ENCODE measurements around the gene PKIG.

PKIG gene

DNA sequence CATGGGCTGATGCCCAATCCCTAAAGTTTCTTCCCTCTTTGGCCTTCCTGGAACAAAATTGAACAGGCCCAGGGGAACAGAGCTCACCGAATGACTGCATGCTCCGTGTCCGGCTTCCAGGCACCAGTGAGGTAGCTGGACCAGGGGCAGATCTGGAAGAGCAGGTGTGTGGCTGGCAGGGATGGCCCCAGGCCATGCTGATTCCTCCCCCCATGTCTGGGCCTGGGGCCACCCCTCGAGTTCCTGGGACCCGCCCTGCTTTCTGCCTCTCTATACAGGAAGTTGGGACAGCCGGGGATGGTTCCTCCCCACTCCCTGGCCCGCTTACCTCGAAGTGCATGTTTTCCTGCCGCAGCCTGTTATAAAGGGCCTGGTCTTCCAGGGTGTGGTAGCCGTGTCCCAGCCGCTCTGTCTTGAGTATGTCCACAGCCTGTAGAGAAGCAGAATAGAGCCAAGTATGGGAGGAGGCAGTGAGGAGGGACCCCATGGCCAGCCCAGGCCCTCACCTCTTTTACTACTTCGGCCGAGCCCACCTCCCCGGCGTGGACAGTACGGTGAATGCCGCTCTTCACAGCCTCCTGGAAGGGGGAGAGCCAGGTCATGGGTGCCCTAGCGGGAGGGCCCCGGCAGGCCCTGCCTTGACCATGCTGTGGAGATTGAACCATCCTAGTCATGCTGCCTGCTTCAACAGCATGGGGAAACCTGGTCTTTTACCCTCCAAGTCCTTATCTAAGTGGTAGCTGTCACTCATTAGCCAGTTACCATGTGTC is 40.3 kb downstream of the PKIG start:
- no peaks in the 10 kb centered on the region for H3K4me1 ChIP-seq
- no peaks in the 10 kb centered on the region for H3K27me3 ChIP-seq (ENCODE audit: low read depth)
- H3K9me3 ChIP-seq = no peaks in the 10 kb centered on the region
- H3K36me3 ChIP-seq (replicated peaks) = peaks cover 22% of the 10 kb centered on the region
- in situ Hi-C loops (cut with MboI; ENCODE audit: low sequenced_read_pairs) = loop anchor here (25.0 kb wide), 1 partner anchor 510 kb away; no protein-coding TSS in a partner anchor
- no peak overlapping the region for H3K4me3 ChIP-seq
- DNase-seq (ENCODE audit: low spot score in 2 of 2) = no peak

DNA sequence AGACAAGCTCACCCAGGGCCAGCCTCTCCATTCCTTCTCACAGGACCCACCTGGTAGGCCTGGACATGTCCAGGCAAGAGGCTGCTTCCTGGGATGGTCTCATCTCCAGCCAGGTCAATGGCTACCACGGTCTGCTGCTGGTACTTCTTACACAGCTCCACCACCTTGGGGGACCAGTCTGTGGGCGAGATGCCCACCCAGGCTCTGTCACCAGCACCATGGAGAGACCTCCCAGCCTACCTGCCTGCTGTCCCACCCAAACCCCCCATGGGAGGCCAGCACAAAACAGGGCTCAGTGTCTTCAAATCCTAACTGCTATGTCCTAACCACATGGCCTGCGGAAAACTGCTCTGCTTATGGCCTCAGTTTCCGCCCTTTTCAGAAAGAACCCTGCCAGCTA is 41.8 kb downstream of the PKIG start:
- no peak overlapping the region for H3K4me3 ChIP-seq
- no peaks in the 10 kb centered on the region for H3K27me3 ChIP-seq (ENCODE audit: low read depth)
- peaks cover 22% of the 10 kb centered on the region for H3K36me3 ChIP-seq (replicated peaks)
- no peaks in the 10 kb centered on the region for H3K9me3 ChIP-seq
- DNase-seq (ENCODE audit: low spot score in 2 of 2) = no peak
- no peaks in the 10 kb centered on the region for H3K4me1 ChIP-seq
- in situ Hi-C loops (cut with MboI; ENCODE audit: low sequenced_read_pairs) = loop anchor here (25.0 kb wide), 1 partner anchor 512 kb away; no protein-coding TSS in a partner anchor

DNA sequence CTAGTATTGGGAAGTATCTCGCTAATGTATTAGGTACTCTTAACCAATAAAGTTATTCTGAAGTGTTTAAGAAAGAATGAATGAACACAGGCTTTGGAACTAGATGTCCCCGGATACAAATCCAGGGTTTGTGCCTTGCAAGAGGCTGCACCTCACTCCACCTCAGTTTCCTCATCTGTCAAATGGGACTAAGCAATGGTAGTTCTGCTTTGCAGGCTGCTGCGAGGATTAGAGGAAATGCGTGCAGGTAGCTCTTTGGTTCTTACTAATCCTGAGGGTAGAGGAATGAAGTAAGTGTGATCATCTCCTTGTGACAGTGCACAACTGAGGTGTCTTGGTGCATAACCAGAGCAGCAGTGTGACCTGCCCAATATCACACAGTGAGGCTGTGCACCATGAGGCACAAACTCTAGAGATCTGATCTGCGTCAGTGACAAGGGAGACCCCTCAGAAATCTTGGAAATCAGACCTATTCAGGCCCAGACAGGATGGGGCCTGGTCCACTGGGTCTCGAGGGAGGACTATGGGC is 42.4 kb downstream of the PKIG start:
- DNase-seq (ENCODE audit: low spot score in 2 of 2) = no peak
- H3K27me3 ChIP-seq (ENCODE audit: low read depth) = no peaks in the 10 kb centered on the region
- H3K36me3 ChIP-seq (replicated peaks) = peaks cover 16% of the 10 kb centered on the region
- no peak overlapping the region for H3K4me3 ChIP-seq
- H3K9me3 ChIP-seq = no peaks in the 10 kb centered on the region
- in situ Hi-C loops (cut with MboI; ENCODE audit: low sequenced_read_pairs) = loop anchor here (25.0 kb wide), 1 partner anchor 513 kb away; no protein-coding TSS in a partner anchor
- no peaks in the 10 kb centered on the region for H3K4me1 ChIP-seq

DNA sequence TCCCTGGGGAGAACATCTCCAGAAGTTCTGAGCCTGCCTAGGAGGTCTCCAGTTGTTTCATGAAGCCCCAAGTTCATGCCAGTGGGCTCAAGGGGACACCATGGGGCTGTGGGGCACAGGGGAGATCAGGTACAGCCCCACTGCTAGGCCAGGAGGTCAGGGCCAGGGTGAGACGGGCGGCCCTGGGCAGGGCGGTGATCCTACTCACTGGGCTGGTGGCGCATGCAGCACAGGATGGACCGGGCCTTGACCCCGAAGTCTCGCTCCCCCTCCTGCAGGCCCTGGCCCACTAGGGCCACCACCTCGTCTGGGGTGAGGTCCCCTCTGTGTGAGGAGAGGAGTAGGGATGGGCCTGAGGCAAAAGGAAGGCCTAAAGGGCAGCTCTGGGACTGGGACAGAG is 43.0 kb downstream of the PKIG start:
- DNase-seq (ENCODE audit: low spot score in 2 of 2) = no peak
- in situ Hi-C loops (cut with MboI; ENCODE audit: low sequenced_read_pairs) = no loop called here
- Histone ChIP-seq H3K9me3 (no peaks in the 10 kb centered on the region), H3K4me1 (peaks cover under 1% of the 10 kb centered on the region; the same call in 1 of the 2 replicates), H3K36me3 (replicated peaks) (peaks cover 13% of the 10 kb centered on the region; the same call in 1 of the 2 replicates), H3K27me3 (ENCODE audit: low read depth) (no peaks in the 10 kb centered on the region), H3K4me3 (no peak overlapping the region)

DNA sequence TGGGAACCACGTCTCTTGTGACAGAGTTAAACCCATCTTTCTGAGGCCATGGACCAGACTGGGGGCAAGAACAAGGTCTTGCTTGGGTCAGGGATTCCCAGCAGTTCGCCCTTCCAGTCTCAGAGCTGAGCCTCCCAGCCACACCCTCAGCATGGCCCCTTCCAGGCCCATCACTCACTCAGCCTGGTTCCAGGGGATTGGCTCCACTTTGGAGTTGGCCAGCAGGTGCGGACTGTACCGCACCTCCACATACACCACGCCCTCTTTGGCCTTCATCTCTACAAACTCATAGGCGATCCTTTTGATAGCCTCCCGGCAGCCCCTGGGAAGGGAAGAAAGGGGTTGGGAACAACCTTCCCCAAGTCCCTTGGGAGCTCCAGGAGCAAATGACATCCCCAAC is 43.9 kb downstream of the PKIG start:
- H3K4me1 ChIP-seq = peaks cover 4% of the 10 kb centered on the region; the same call in 1 of the 2 replicates
- no peak overlapping the region for H3K4me3 ChIP-seq
- H3K9me3 ChIP-seq = no peaks in the 10 kb centered on the region
- in situ Hi-C loops (cut with MboI; ENCODE audit: low sequenced_read_pairs) = no loop called here
- peaks cover 8% of the 10 kb centered on the region; the same call in 1 of the 2 replicates for H3K36me3 ChIP-seq (replicated peaks)
- H3K27me3 ChIP-seq (ENCODE audit: low read depth) = no peaks in the 10 kb centered on the region
- no peak for DNase-seq (ENCODE audit: low spot score in 2 of 2)

DNA sequence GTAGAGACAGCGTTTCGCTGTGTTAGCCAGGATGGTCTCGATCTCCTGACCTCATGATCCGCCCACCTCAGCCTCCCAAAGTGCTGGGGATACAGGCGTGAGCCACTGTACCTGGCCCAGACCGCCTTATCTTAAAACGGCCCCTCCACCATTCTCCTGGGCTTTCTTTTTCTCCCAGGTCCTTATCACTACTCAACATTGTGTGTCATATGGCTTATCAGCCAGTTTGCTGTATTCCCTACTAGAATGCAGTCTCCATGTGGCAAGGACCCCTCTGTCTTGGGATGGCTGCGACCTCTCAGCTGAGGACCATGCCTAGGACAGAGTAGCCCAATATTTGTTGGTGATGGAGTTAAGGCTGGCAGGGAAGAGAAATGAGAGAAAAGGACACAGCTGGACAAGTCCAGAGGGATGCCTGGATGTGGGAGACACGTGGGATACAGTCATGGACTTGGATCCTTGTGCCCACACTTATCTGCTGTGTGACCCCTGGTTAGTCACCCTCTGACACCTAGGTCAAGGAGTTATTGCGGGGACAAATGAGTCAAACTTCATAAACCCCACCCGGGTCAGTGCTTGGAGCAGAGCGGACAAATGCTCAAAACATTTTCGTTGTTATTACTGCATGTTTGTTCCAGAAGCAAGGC is 45.1 kb downstream of the PKIG start:
- Histone ChIP-seq H3K36me3 (replicated peaks) (peaks cover 8% of the 10 kb centered on the region; the same call in 1 of the 2 replicates), H3K27me3 (ENCODE audit: low read depth) (no peaks in the 10 kb centered on the region), H3K4me1 (peaks cover 4% of the 10 kb centered on the region; the same call in 1 of the 2 replicates), H3K9me3 (no peaks in the 10 kb centered on the region), H3K4me3 (no peak overlapping the region)
- no peak for DNase-seq (ENCODE audit: low spot score in 2 of 2)
- in situ Hi-C loops (cut with MboI; ENCODE audit: low sequenced_read_pairs) = no loop called here

DNA sequence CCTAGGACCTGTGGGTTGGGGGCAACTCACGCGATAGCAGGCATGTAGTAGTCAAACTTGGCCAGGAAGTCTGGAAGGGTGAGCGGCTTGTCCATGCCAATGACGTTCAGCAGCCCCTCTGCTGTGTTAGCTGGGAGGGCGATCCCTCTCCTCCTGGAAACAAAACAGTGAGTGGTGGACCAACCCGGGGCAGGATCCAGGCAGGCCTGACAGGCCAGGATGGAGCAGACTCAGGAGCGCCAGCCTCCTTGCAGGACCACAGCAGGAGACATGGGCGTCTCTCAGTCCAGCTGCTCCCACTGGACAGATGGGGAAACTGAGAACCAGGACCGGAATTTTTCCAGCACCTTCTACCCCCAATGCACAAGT is 46.6 kb downstream of the PKIG start:
- Histone ChIP-seq H3K27me3 (ENCODE audit: low read depth) (no peaks in the 10 kb centered on the region), H3K4me3 (no peak overlapping the region), H3K9me3 (no peaks in the 10 kb centered on the region), H3K4me1 (peaks cover 4% of the 10 kb centered on the region; the same call in 1 of the 2 replicates), H3K36me3 (replicated peaks) (0 out of 2 replicates have a peak, but pooled peaks cover 4% of the 10 kb centered on the region)
- in situ Hi-C loops (cut with MboI; ENCODE audit: low sequenced_read_pairs) = no loop called here
- no peak for DNase-seq (ENCODE audit: low spot score in 2 of 2)

DNA sequence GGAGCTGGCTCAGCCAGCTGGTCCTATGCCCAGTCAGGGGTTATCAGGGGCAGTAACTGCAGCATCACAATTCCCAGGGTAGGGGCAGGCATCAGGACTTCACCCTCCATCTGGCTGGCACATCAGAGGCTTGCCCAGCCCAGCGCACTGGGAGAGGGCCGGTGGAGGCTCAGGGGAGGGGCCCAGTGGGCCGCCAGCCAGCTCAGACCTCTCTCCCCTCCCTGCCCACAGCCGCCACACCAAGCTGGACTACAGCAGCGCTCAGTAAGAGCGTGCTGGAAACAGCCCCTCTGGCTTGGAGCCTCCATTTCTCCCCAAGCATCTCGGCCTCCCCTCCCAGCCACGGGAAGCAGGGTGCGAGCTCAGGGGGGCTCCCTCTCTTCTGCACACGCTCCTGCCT is 47.2 kb downstream of the PKIG start:
- in situ Hi-C loops (cut with MboI; ENCODE audit: low sequenced_read_pairs) = no loop called here
- Histone ChIP-seq H3K36me3 (replicated peaks) (peaks cover under 1% of the 10 kb centered on the region; the same call in 1 of the 2 replicates), H3K9me3 (no peaks in the 10 kb centered on the region), H3K27me3 (ENCODE audit: low read depth) (no peaks in the 10 kb centered on the region), H3K4me1 (peaks cover 4% of the 10 kb centered on the region; the same call in 1 of the 2 replicates), H3K4me3 (no peak overlapping the region)
- DNase-seq (ENCODE audit: low spot score in 2 of 2) = no peak

DNA sequence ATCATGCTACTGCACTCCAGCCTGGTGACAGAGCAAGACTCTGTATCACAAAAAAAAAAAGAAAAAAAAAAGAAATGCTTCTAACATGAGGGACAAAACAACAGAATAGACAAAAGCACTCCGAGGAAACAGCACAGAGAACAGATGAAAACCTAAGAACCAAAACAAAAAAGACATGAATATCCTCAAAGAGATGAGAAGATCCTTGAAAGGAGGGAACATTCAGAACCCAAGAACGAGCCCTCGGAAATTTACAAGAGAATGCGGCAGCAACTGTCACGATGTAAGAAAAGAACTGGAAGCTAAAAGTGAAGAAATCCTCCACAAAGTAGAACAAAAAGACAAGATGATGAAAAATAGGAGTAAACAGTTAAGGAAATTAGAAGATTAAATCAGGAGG is 47.9 kb downstream of the PKIG start:
- no peaks in the 10 kb centered on the region for H3K27me3 ChIP-seq (ENCODE audit: low read depth)
- no peak for DNase-seq (ENCODE audit: low spot score in 2 of 2)
- no peak overlapping the region for H3K4me3 ChIP-seq
- no peaks in the 10 kb centered on the region; the same call in 1 of the 2 replicates for H3K36me3 ChIP-seq (replicated peaks)
- H3K9me3 ChIP-seq = no peaks in the 10 kb centered on the region
- in situ Hi-C loops (cut with MboI; ENCODE audit: low sequenced_read_pairs) = no loop called here
- H3K4me1 ChIP-seq = peaks cover 4% of the 10 kb centered on the region; the same call in 1 of the 2 replicates

DNA sequence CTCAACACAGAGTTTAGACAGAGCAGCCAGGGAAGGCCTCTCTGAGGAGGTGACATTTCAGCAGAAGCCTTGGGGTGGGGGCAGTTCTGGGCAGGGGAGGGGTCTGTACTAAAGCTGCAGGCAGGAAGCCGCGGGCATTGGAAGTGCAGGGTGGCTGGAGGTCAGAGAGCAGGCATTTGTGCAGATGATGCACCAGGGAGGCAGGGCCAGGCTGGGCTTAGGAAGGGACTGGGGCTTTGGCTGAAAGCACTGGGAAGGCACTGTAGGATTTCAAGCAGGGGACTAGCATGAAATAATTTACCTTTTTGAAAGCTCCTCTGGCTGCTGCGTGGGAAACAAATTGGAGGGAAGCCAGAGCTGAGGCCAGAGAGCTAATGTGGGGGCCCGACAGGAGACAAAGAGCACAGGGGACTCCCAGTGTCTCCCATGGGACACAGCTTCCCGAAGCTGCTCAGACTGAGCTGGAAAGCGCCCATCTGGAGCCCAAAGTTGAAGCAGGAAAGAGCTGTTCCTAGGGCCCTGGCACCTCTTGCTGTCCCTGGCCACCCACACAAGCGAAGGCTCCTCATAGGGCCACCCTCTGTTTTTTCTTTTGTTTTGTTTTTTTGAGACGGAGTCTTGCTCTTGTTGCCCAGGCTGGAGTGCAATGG is 49.8 kb downstream of the PKIG start:
- Histone ChIP-seq H3K27me3 (ENCODE audit: low read depth) (no peaks in the 10 kb centered on the region), H3K9me3 (no peaks in the 10 kb centered on the region), H3K4me3 (no peak overlapping the region), H3K36me3 (replicated peaks) (no peaks in the 10 kb centered on the region; the same call in 1 of the 2 replicates), H3K4me1 (peaks cover 4% of the 10 kb centered on the region; the same call in 1 of the 2 replicates)
- no peak for DNase-seq (ENCODE audit: low spot score in 2 of 2)
- in situ Hi-C loops (cut with MboI; ENCODE audit: low sequenced_read_pairs) = no loop called here

DNA sequence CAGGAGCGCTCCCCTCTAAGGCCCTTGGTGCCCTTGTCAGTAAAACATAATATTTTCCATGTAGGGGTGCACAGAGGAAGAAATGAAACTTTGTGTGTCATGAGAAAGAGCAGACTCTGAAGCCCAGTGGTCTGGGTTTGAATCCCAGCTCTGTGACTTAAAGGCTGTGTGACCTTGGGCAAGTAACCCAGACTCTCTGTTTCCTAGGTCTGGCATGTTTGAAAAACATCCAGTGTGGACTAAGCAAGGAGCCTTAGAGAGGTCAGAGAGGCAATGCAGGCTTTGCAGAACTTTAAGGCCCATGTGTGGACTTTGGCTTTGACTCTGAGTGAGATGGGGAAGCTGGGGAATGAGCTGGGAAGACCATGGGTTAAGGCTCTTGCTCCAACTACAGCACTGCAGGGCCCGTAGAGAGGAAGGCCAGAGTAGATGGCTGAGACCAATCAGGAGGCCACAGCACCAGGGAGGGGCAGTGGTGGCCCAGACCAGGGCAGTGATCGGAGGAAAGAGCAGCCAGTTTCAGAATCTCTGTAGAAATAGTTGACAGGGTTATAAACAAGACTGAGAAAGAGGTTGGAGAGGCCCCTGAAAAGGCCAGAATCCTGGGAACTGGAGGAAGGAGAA is 50.9 kb downstream of the PKIG start:
- H3K36me3 ChIP-seq (replicated peaks) = no peaks in the 10 kb centered on the region; the same call in 1 of the 2 replicates
- H3K4me3 ChIP-seq = no peak overlapping the region

DNA sequence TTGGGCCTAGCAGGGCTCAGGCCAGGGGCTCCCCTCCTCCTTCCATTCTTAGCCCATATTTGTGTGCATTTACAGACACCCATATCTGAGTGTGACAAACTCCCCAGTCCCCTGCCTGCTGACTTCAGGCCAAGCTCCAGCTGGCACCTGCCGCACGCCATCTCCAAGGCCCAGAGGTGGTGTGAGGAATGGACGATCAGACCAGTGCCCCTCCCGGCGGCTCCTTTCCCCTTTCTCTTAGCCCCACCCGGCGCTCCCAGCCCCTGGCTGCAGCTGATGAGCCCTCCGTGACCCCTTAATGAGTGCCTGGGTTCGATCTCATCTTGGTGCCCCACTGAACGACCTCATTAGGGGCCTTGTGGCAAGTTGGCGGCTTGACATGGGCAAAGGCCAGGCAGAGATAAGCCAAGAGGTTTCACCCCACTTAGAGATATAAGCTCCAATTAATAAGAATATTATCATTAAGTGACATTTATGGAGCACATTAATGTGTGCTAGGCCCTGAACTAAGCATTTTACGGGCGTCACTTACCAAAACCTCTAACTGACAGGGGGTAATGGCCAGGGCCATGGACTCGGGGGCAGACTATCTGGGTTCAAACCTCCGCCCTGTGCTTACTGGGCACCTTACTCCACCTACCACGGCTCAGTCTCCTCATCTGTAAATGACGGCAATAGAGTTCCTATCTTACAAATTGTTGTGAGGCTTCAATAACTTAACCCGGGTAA is 51.7 kb downstream of the PKIG start:
- in situ Hi-C loops (cut with MboI; ENCODE audit: low sequenced_read_pairs) = no loop called here
- Histone ChIP-seq H3K36me3 (replicated peaks) (no peaks in the 10 kb centered on the region; the same call in 1 of the 2 replicates), H3K4me1 (peaks cover 4% of the 10 kb centered on the region; the same call in 1 of the 2 replicates), H3K9me3 (no peaks in the 10 kb centered on the region), H3K4me3 (no peak overlapping the region), H3K27me3 (ENCODE audit: low read depth) (no peaks in the 10 kb centered on the region)
- no peak for DNase-seq (ENCODE audit: low spot score in 2 of 2)

More for the DNA sequence above, 50.9 kb downstream of the PKIG start:
- no peaks in the 10 kb centered on the region for H3K9me3 ChIP-seq
- no peak for DNase-seq (ENCODE audit: low spot score in 2 of 2)
- H3K4me1 ChIP-seq = peaks cover 4% of the 10 kb centered on the region; the same call in 1 of the 2 replicates
- in situ Hi-C loops (cut with MboI; ENCODE audit: low sequenced_read_pairs) = no loop called here
- H3K27me3 ChIP-seq (ENCODE audit: low read depth) = no peaks in the 10 kb centered on the region

Measured in HAP-1 (cell line).